ENCODE data around the gene FSTL1. TPM values are rescaled to one million over a fixed set of nuclear protein-coding genes. Genes with fewer than 3 reads are reported as not detected.
"Not testable (repeated sequence)": the region's sequence is repeated elsewhere in the genome, so short reads cannot be mapped to it uniquely, and the experiment has no call there.

The FSTL1 gene
- total and polyA plus RNA-seq, 7 experiments from 2014 or later = 0.05 to 0.58 (median 0.29) TPM; not detected in 3

- peaks cover 0 to 12% (median 9%) of the 10 kb centered on the region in 5 donors for H3K27me3 Mint-ChIP-seq
- intact Hi-C loops (cut with micrococcal nuclease) = no loop called here
- POLR2A ChIA-PET = no interaction called here
These were observed 69.3 kb downstream of the FSTL1 start for GRCh38 chr3:120381503-120381902.

GRCh38 chr3:120377948-120378347, 72.8 kb downstream of the FSTL1 start:
- CTCF ChIA-PET; H3K27ac ChIP-seq (ENCODE audit: low read depth, low read length); DNase-seq; ATAC-seq; intact Hi-C loops (cut with micrococcal nuclease); POLR2A ChIA-PET; H3K27me3 ChIP-seq (ENCODE audit: control insufficient read depth in 2 of 2, insufficient read depth in 2 of 2, low read length in 2 of 2); H3K9me3 ChIP-seq (ENCODE audit: control insufficient read depth in 2 of 3, low read length in 3 of 3); H3K4me1 ChIP-seq (ENCODE audit: control insufficient read depth in 2 of 2, insufficient read depth in 2 of 2, low read length in 2 of 2); H3K36me3 ChIP-seq (ENCODE audit: control insufficient read depth in 2 of 3, insufficient read depth in 3 of 3, low read length in 3 of 3); H3K36me3 Mint-ChIP-seq; H3K4me3 Mint-ChIP-seq; H3K27ac Mint-ChIP-seq; H3K4me1 Mint-ChIP-seq; H3K9me3 Mint-ChIP-seq; H3K4me3 ChIP-seq (ENCODE audit: low read length): not testable (repeated sequence)
- H3K27me3 Mint-ChIP-seq = peaks cover 0 to 12% (median 9%) of the 10 kb centered on the region in 5 donors

More at GRCh38 chr3:120381503-120381902, 69.3 kb downstream of the FSTL1 start:
- DNase-seq = no peak
- Histone ChIP-seq H3K27me3 (ENCODE audit: control insufficient read depth in 2 of 2, insufficient read depth in 2 of 2, low read length in 2 of 2) (no peaks in the 10 kb centered on the region), H3K4me3 (ENCODE audit: low read length) (no peak overlapping the region), H3K36me3 (ENCODE audit: control insufficient read depth in 2 of 3, insufficient read depth in 3 of 3, low read length in 3 of 3) (no peaks in the 10 kb centered on the region), H3K4me1 (ENCODE audit: control insufficient read depth in 2 of 2, insufficient read depth in 2 of 2, low read length in 2 of 2) (no peaks in the 10 kb centered on the region), H3K9me3 (ENCODE audit: control insufficient read depth in 2 of 3, low read length in 3 of 3) (no peaks in the 10 kb centered on the region), H3K27ac (ENCODE audit: low read depth, low read length) (no peak overlapping the region)
- Mint-ChIP-seq H3K4me3 (no peak overlapping the region), H3K36me3 (peaks cover 0 to 5% (median 0%) of the 10 kb centered on the region in 5 donors), H3K27ac (no peak overlapping the region), H3K4me1 (no peaks in the 10 kb centered on the region), H3K9me3 (peaks cover 0 to 6% (median 0%) of the 10 kb centered on the region in 11 donors)
- no peak for ATAC-seq
- CTCF ChIA-PET = no interaction called here

GRCh38 chr3:120370463-120370862, 80.3 kb downstream of the FSTL1 start:
- DNase-seq (no peak), ATAC-seq (no peak)
- POLR2A ChIA-PET = no interaction called here
- no peak overlapping the region for H3K27ac ChIP-seq (ENCODE audit: low read depth, low read length)
- Mint-ChIP-seq H3K27ac (no peak overlapping the region), H3K4me3 (no peak overlapping the region), H3K36me3 (no peaks in the 10 kb centered on the region), H3K9me3 (peaks cover 0 to 5% (median 0%) of the 10 kb centered on the region in 11 donors), H3K4me1 (no peaks in the 10 kb centered on the region), H3K27me3 (peaks cover 13 to 52% (median 21%) of the 10 kb centered on the region in 5 donors)
- H3K4me3 ChIP-seq (ENCODE audit: low read length) = no peak overlapping the region
- no peaks in the 10 kb centered on the region for H3K4me1 ChIP-seq (ENCODE audit: control insufficient read depth in 2 of 2, insufficient read depth in 2 of 2, low read length in 2 of 2)
- no peaks in the 10 kb centered on the region for H3K36me3 ChIP-seq (ENCODE audit: control insufficient read depth in 2 of 3, insufficient read depth in 3 of 3, low read length in 3 of 3)
- CTCF ChIA-PET = no interaction called here
- H3K9me3 ChIP-seq (ENCODE audit: control insufficient read depth in 2 of 3, low read length in 3 of 3) = no peaks in the 10 kb centered on the region
- intact Hi-C loops (cut with micrococcal nuclease) = no loop called here
- H3K27me3 ChIP-seq (ENCODE audit: control insufficient read depth in 2 of 2, insufficient read depth in 2 of 2, low read length in 2 of 2) = no peaks in the 10 kb centered on the region

- H3K9me3 Mint-ChIP-seq = peaks cover 0 to 5% (median 0%) of the 10 kb centered on the region in 11 donors
- intact Hi-C loops (cut with micrococcal nuclease) = no loop called here
These were observed 81.7 kb downstream of the FSTL1 start for GRCh38 chr3:120369037-120369467.

GRCh38 chr3:120368172-120368571, 82.6 kb downstream of the FSTL1 start:
- no peaks in the 10 kb centered on the region for H3K4me1 ChIP-seq (ENCODE audit: control insufficient read depth in 2 of 2, insufficient read depth in 2 of 2, low read length in 2 of 2)
- no peaks in the 10 kb centered on the region for H3K9me3 ChIP-seq (ENCODE audit: control insufficient read depth in 2 of 3, low read length in 3 of 3)
- ChIA-PET CTCF (no interaction called here), POLR2A (no interaction called here)
- intact Hi-C loops (cut with micrococcal nuclease) = no loop called here
- H3K27ac Mint-ChIP-seq = no peak overlapping the region
- H3K4me1 Mint-ChIP-seq = no peaks in the 10 kb centered on the region
- ATAC-seq (no peak), DNase-seq (no peak)
- no peak overlapping the region for H3K27ac ChIP-seq (ENCODE audit: low read depth, low read length)
- H3K27me3 ChIP-seq (ENCODE audit: control insufficient read depth in 2 of 2, insufficient read depth in 2 of 2, low read length in 2 of 2) = no peaks in the 10 kb centered on the region
- H3K4me3 Mint-ChIP-seq = no peak overlapping the region
- H3K4me3 ChIP-seq (ENCODE audit: low read length) = no peak overlapping the region
- peaks cover 0 to 5% (median 0%) of the 10 kb centered on the region in 11 donors for H3K9me3 Mint-ChIP-seq
- H3K27me3 Mint-ChIP-seq = peaks cover 14 to 69% (median 21%) of the 10 kb centered on the region in 5 donors
- no peaks in the 10 kb centered on the region for H3K36me3 Mint-ChIP-seq
- H3K36me3 ChIP-seq (ENCODE audit: control insufficient read depth in 2 of 3, insufficient read depth in 3 of 3, low read length in 3 of 3) = no peaks in the 10 kb centered on the region

More at GRCh38 chr3:120369037-120369467, 81.7 kb downstream of the FSTL1 start:
- Mint-ChIP-seq H3K4me3 (no peak overlapping the region), H3K27ac (no peak overlapping the region), H3K27me3 (peaks cover 14 to 64% (median 21%) of the 10 kb centered on the region in 5 donors), H3K36me3 (no peaks in the 10 kb centered on the region), H3K4me1 (no peaks in the 10 kb centered on the region)
- Histone ChIP-seq H3K27me3 (ENCODE audit: control insufficient read depth in 2 of 2, insufficient read depth in 2 of 2, low read length in 2 of 2) (no peaks in the 10 kb centered on the region), H3K9me3 (ENCODE audit: control insufficient read depth in 2 of 3, low read length in 3 of 3) (no peaks in the 10 kb centered on the region), H3K4me3 (ENCODE audit: low read length) (no peak overlapping the region), H3K27ac (ENCODE audit: low read depth, low read length) (no peak overlapping the region), H3K4me1 (ENCODE audit: control insufficient read depth in 2 of 2, insufficient read depth in 2 of 2, low read length in 2 of 2) (no peaks in the 10 kb centered on the region), H3K36me3 (ENCODE audit: control insufficient read depth in 2 of 3, insufficient read depth in 3 of 3, low read length in 3 of 3) (no peaks in the 10 kb centered on the region)
- DNase-seq (no peak), ATAC-seq (no peak)
- ChIA-PET CTCF (interaction anchor here (0.6 kb wide), 1 partner anchor 18 kb away, joined by 3 read pairs; no protein-coding TSS in a partner anchor), POLR2A (interaction anchor here (1.4 kb wide), 1 partner anchor 20 kb away, joined by 5 read pairs; the partner anchor contains the start of gene LRRC58)

GRCh38 chr3:120364821-120365220, 86.0 kb downstream of the FSTL1 start:
- Mint-ChIP-seq H3K36me3 (no peaks in the 10 kb centered on the region), H3K9me3 (no peaks in the 10 kb centered on the region), H3K4me1 (no peaks in the 10 kb centered on the region), H3K27me3 (peaks cover 18 to 60% (median 21%) of the 10 kb centered on the region in 5 donors), H3K27ac (no peak overlapping the region), H3K4me3 (no peak overlapping the region)
- Histone ChIP-seq H3K27me3 (ENCODE audit: control insufficient read depth in 2 of 2, insufficient read depth in 2 of 2, low read length in 2 of 2) (peaks cover 0 to 3% of the 10 kb centered on the region in 2 donors), H3K9me3 (ENCODE audit: control insufficient read depth in 2 of 3, low read length in 3 of 3) (no peaks in the 10 kb centered on the region), H3K36me3 (ENCODE audit: control insufficient read depth in 2 of 3, insufficient read depth in 3 of 3, low read length in 3 of 3) (no peaks in the 10 kb centered on the region), H3K4me3 (ENCODE audit: low read length) (no peak overlapping the region), H3K4me1 (ENCODE audit: control insufficient read depth in 2 of 2, insufficient read depth in 2 of 2, low read length in 2 of 2) (no peaks in the 10 kb centered on the region), H3K27ac (ENCODE audit: low read depth, low read length) (no peak overlapping the region)
- ChIA-PET CTCF (no interaction called here), POLR2A (no interaction called here)
- ATAC-seq = no peak
- intact Hi-C loops (cut with micrococcal nuclease) = no loop called here
- DNase-seq = no peak

- CTCF ChIA-PET = no interaction called here
- POLR2A ChIA-PET = interaction anchor here (0.6 kb wide), 1 partner anchor 38 kb away, joined by 3 read pairs; no protein-coding TSS in a partner anchor
These were observed 86.7 kb downstream of the FSTL1 start for GRCh38 chr3:120364101-120364500.

More at GRCh38 chr3:120364101-120364500, 86.7 kb downstream of the FSTL1 start:
- no peaks in the 10 kb centered on the region for H3K4me1 ChIP-seq (ENCODE audit: control insufficient read depth in 2 of 2, insufficient read depth in 2 of 2, low read length in 2 of 2)
- H3K36me3 ChIP-seq (ENCODE audit: control insufficient read depth in 2 of 3, insufficient read depth in 3 of 3, low read length in 3 of 3) = no peaks in the 10 kb centered on the region
- no peak for DNase-seq
- H3K4me3 ChIP-seq (ENCODE audit: low read length) = no peak overlapping the region
- Mint-ChIP-seq H3K36me3 (no peaks in the 10 kb centered on the region), H3K4me3 (no peak overlapping the region), H3K27ac (no peak overlapping the region), H3K4me1 (no peaks in the 10 kb centered on the region), H3K9me3 (no peaks in the 10 kb centered on the region), H3K27me3 (peaks cover 18 to 57% (median 21%) of the 10 kb centered on the region in 5 donors)
- no peak for ATAC-seq
- H3K27me3 ChIP-seq (ENCODE audit: control insufficient read depth in 2 of 2, insufficient read depth in 2 of 2, low read length in 2 of 2) = peaks cover 0 to 3% of the 10 kb centered on the region in 2 donors
- no peak overlapping the region for H3K27ac ChIP-seq (ENCODE audit: low read depth, low read length)
- H3K9me3 ChIP-seq (ENCODE audit: control insufficient read depth in 2 of 3, low read length in 3 of 3) = no peaks in the 10 kb centered on the region
- intact Hi-C loops (cut with micrococcal nuclease) = no loop called here

All from naive thymus-derived CD4-positive, alpha-beta T cell (primary cell).